Raji (cell line): Measurements from ENCODE around the gene MAVS.

Experiments used
- POLR2A ChIP-seq: IDR thresholded peaks from 2 replicates; pipeline ENCODE4 v1.6.1; 2011; ENCODE audit warnings: low read depth, low read length, control low read depth; ENCODE audit not compliant: insufficient read depth

Gene MAVS

DNA sequence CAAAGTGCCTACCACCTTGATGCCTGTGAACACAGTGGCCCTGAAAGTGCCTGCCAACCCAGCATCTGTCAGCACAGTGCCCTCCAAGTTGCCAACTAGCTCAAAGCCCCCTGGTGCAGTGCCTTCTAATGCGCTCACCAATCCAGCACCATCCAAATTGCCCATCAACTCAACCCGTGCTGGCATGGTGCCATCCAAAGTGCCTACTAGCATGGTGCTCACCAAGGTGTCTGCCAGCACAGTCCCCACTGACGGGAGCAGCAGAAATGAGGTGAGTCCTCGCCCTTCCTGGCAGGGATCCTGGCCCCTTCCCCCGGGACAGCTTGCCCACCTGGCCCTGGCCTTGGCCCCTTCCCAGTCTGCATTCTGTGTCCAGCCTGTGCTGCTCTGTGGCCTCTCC lies 17.9 kb downstream of the MAVS start:
- TF ChIP-seq POLR2A = no peak

DNA sequence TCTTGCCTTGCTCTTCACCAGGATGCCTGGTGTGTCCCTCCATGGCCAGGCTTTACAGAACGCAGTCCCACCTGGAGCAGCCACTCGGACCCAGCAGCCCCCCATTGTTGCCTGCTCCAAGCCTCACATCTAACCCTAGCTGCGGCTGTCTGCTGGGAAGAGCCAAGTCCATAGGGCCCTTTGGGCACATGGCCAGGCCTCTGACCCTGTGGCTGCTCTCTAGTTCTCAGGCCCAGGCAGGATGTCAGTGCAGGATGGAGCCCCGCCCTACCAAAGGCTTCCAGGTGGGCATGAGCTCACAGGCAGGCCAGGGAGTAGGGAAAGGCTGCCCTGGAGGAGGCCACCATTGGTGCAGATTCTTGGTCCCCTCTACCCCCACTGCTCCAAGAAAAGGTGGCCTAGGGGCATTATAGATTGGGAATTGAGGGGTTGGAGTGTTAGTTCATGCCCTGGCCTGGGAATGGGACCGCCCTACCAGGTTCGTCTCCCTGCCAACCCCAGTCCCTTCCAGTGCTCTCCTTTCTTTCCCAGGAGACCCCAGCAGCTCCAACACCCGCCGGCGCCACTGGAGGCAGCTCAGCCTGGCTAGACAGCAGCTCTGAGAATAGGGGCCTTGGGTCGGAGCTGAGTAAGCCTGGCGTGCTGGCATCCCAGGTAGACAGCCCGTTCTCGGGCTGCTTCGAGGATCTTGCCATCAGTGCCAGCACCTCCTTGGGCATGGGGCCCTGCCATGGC lies 18.7 kb downstream of the MAVS start:
- no peak for TF ChIP-seq POLR2A

DNA sequence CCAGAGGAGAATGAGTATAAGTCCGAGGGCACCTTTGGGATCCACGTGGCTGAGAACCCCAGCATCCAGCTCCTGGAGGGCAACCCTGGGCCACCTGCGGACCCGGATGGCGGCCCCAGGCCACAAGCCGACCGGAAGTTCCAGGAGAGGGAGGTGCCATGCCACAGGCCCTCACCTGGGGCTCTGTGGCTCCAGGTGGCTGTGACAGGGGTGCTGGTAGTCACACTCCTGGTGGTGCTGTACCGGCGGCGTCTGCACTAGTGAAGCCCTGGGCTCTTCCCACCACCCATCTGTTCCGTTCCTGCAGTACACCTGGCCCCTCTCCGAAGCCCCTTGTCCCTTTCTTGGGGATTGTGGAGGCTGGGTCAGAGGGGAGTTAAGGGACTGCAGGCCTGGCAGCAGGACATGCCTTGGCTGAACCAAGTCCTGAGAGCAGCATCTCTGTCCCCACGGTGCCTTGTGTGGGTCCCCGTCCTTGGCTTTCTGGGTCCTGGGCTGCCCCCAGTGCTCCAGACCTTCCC lies 19.3 kb downstream of the MAVS start:
- TF ChIP-seq POLR2A = no peak

DNA sequence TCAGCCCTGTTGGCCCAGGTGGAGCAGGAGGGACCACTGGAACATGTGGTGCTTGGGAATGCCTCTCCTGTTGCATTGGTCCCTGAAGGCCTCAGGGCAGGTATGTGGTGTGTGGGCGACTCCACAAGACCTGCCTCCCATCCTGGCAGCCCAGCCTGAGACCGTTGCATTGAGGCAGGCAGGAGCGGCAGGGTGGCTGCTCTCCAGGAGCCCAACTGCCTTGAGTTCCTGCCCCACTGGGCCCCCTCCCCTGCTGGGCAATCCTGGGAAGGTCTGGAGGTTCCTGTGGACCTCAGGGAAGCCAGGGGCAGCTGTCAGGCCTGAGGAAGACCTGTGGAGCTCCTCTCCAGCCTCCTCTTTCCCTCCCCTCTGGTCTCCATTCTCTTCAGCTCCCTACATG lies 19.8 kb downstream of the MAVS start:
- no peak for TF ChIP-seq POLR2A

DNA sequence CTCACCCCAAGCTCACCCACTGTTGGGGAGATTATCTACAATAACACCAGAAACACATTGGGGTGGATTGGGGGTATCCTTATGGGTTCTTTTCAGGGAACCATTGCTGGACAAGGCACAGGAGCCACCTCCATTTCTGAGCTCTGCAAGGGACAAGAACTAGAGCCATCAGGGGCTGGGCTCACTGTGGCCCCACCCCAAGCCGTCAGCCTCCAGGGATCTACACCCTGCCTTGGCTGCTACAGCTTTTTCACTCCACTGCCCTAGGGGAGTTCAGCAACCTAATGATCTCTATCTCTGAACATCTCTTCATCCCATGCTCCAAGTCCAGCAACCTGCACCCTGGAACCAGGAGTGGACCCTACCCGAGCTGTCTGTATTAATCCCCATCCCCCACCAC lies 21.2 kb downstream of the MAVS start:
- no peak for TF ChIP-seq POLR2A

DNA sequence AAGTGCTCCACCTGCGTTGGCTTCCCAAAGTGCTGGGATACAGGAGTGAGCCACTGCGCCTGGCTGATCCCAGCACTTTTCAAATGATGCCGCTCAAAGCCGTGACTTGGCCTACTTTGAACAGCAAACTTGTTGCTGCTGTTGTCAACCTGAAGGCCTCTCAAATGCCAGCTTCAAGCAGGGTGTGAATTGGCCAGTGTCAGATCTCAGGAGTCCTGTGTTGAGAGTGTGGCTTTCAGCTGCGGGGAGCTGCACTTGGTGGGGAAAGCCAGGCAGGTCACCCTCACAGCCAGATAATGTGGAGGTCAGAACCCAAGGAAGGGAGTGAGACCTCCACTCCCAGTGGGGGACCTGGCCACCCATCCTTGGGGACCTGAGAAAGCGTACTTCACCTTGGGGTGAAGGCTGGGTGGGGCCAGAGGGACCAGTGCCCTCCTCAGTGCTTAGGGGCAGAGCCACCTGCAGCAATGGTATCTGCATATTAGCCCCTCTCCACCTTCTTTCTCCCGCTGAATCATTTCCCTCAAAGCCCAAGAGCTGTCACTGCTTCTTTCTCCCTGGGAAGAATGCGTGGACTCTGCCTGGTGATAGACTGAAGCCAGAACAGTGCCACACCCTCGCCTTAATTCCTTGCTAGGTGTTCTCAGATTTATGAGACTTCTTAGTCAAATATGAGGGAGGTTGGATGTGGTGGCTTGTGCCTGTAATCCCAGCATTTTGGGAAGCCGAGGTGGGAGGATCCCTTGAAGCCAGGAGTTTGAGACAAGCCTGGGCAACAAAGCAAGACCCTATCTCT lies 23.4 kb downstream of the MAVS start:
- TF ChIP-seq POLR2A = no peak

DNA sequence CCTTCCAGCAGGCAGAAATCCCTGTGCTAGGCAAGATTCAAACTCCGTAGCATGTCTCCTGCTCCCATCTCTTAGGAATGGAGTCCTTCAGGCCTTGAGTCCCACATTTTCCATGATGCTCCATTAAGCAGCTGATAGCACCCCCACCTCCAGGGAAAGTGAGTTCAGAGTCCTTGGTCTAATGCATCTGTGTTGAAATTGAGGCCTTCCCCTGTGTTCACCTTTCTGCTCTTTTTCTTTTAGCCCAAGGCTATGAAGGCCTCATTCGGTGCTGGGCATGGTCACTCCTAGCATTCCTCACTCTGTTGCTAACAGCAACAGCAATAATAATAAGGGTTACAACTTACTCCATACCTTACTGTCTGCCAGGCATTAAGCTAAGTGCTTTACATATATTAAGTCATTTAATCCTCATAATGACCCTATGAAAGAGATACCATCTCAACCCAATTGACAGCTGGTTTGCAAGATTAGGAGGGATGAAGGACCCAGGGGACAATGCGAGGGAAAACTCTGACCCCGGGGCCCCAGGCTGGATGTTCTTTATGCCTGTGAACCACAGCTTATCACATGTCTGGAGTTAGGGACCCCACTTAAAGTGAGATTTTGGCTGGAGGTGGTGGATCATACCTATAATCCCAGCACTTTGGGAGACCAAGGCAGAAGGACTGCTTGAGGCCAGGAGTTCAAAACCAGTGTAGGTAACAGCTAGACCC lies 25.1 kb downstream of the MAVS start:
- TF ChIP-seq POLR2A = no peak

DNA sequence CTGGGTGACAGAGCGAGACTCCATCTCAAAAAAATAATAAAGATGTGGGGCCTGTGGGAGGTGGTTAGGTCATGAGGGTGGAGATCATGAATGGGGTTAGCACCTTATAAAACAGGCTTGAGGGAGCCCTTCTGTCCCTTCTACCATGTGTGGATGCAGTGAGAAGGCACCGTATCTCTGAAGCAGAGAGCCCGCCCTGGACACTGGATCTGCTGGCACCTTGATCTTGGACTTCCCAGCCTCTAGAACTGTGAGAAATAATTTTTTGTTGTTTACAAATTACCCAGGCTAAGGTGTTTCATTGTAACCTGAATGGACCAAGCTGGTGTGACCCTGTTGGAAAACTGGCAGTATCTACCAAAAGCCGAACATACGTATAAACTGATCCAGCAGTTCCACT lies 26.9 kb downstream of the MAVS start:
- no peak for TF ChIP-seq POLR2A

DNA sequence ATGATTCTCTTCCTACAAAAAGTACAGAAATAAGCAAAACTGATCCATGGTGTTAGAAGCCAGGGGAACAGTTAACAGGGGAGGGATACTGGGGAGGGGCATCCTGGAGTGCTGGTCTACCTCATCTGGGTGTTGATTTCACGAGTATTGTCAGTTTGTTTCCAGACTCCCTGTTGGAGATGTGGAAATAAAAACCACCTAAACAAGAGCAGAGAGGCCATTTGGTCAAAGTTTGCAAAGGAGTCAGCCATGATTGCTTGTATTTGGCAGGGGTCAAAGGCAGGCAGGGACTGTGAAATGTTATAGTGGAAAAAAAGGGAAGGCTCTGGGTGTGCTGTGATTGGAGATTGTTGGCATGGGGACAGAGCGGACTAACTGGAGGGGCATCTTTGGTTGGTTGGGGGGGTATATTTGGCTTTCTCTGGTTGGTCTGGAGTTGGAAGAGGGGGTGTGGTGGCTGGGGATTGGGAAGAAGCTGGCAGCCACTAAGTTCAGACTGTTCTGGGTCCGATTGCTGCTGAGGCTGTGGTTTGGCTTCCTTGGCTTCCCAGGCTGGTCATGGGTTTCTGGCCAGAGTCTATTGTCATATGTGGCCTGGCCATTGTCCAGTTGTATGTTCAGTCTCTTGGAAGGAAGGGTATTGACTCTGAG lies 27.7 kb downstream of the MAVS start:
- TF ChIP-seq POLR2A = no peak

DNA sequence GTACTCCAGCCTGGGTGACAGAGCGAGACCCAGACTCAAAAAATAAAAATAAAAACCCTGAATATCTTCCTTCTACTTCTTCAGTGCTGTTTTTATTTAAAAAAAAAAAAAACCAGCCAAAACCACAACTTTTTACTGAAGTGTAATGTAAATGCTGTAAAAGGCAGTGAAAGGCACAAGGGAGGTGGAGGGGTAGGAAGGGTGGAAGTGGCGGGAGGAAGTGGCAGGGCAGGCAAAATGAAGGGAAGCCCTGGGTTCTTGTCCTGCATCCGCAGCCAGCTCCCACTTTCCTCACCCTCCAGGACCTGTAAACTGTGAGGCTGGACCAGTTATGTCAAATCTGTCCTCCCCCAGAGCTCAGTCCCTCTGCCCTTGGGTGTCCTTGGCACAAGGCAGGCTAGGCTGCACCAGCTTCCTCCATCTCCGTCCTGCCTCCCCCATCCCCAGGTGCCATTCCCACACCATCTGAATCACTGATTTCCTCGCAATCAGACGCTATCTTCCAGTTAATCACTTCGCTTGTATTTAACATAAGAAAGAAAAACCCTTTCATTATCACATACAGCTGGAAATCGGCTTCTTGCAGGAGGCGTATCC lies 28.8 kb downstream of the MAVS start:
- TF ChIP-seq POLR2A = no peak

DNA sequence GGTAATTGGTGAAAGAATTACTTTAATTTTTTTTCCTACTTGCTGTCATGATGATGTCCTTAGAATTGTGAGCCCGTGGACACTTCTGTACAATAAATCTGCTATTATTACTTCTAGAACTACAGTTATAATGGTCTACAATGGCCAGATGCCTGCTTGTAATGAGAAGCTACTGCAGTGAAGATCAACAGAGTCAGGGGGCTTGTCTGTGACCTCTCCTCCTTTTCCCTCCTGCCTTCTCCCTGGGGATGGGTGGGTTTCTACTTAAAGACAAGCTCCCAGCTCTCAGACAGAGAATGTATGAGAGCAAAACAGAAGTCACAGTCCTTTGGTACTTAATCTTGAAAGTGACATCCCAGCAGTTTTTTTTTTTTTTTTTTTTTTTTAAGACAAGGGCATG lies 29.4 kb downstream of the MAVS start:
- no peak for TF ChIP-seq POLR2A

DNA sequence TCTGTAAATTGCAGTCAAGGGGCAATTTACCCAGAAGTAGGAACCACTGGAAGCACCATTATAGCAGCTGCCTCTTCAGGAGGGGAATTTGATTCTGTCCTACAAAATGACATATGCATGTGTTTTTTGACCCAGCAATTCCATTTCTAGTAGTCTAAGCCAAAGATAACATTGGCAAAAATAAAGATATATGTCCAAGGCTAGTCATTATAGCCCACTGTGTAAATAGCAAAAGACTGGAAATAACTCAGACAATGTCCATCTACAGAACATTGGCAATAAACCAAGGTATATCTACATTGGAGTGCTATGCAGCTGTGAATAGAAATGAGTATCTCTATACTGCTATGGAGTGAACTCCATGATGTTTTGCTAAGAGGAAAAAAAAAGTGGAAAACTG lies 30.0 kb downstream of the MAVS start:
- no peak for TF ChIP-seq POLR2A

DNA sequence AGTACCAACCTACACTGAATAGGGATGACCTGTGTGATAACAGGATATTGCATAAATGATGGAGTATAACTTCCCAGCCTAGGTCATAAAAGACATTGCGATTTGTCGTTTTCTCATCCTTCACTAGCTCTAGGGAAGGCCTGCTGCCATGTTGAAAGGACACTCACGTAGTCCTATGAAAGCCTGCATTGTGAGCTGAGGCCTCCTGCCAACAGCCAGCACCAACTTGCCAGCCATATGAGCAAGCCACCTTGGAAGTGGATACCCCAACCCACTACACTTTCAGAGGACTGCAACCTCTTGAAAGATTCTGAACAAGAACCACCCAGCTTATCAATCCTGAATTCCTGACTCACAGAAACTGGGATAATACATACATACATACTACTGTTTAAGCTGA lies 39.1 kb downstream of the MAVS start:
- no peak for TF ChIP-seq POLR2A

DNA sequence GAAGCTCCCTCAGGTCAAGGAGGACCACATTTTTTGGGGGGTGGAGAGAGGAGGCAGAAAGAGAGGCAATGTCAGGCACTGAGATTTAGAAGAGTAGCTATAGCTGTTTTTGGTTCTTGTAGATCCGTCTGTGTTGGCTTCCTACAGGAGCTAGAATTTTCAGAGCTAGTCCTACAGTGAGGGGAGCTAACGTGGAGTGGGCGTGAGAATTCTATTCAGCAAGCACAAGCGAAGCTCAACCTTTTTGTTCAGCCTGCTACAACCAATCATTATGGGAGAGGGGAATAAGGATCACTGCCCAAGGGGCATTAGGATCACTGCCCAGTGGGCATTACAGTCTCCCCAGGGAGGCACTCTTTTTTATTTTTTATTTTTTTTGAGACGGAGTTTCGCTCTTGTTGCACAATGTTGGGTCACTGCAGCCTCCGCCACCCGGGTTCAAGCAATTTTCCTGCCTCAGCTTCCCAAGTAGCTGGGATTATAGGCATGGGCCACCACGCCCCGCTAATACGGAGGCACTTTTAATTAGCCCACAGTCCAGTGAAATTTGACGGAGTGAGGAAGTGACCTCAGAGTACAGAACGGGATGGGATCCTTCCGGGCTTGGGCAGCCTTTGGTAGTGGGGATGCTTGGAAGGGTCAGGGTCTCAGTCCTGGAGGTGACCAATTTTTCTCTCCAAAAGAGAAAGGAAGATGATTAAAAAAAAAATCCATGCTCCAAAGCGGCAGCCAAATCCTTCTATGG lies 41.4 kb downstream of the MAVS start:
- no peak for TF ChIP-seq POLR2A
